Heart left ventricle (tissue), 16 donors: ENCODE data around the gene CLSTN2. TPM values are rescaled to one million over a fixed set of nuclear protein-coding genes. Genes with fewer than 3 reads are reported as not detected.

Source experiments
- ATAC-seq, 4 donors: fragments of 200-7000 bp; cut with Tn5 transposase; one replicate each; pipeline ENCODE4 v1.9.1; 2020 to 2022; ENCODE audit warnings: moderate library complexity in 4 of 4, mild to moderate bottlenecking in 3 of 4, moderate number of reproducible peaks in 1 of 4
- DNase-seq, 5 donors: peaks; one replicate each; pipeline ENCODE4 v3.0.0-alpha.2; 2020
- H3K27ac ChIP-seq, 12 donors: fragments of 200-600 bp; sonication (generic) in 4 of 12; one replicate each; pipeline versions ENCODE4 v1.5.0 to v1.8.0; 2016 to 2022; ENCODE audit warnings: mild to moderate bottlenecking in 2 of 12
- H3K27me3 ChIP-seq, 9 donors: fragments of 200-600 bp; sonication (generic) in 2 of 9; one replicate each; pipeline versions ENCODE4 v1.5.1 to v1.8.0; 2016 to 2022; ENCODE audit warnings: mild to moderate bottlenecking in 3 of 9
- H3K36me3 ChIP-seq, 9 donors: fragments of 200-600 bp; sonication (generic) in 2 of 9; one replicate each; pipeline versions ENCODE4 v1.5.0 to v1.8.0; 2018 to 2022; ENCODE audit warnings: mild to moderate bottlenecking in 2 of 9
- H3K4me1 ChIP-seq, 12 donors: fragments of 200-600 bp; sonication (generic) in 4 of 12; one replicate each; pipeline versions ENCODE4 v1.5.0 to v1.8.0; 2016 to 2022; ENCODE audit warnings: mild to moderate bottlenecking in 3 of 12
- H3K4me3 ChIP-seq, 12 donors: fragments of 200-600 bp; sonication (generic) in 4 of 12; one replicate each; pipeline versions ENCODE4 v1.5.0 to v1.8.0; 2017 to 2022; ENCODE audit warnings: mild to moderate bottlenecking in 9 of 12, moderate library complexity in 4 of 12
- H3K9me3 ChIP-seq, 12 donors: fragments of 200-600 bp; sonication (generic) in 4 of 12; one replicate each; pipeline versions ENCODE4 v1.5.0 to v1.8.0; 2016 to 2022; ENCODE audit warnings: mild to moderate bottlenecking in 1 of 12
- CTCF ChIP-seq, 12 donors: fragments of 200-600 bp; sonication (generic) in 4 of 12; IDR thresholded peaks; one replicate each; pipeline versions ENCODE4 v1.5.0 to v1.8.0; 2018 to 2022; ENCODE audit warnings: antibody characterized with exemption in 12 of 12, mild to moderate bottlenecking in 5 of 12
- POLR2A ChIP-seq, 2 donors: fragments of 450-650 bp; IDR thresholded peaks; one replicate each; pipeline ENCODE4 v1.6.1; 2017; ENCODE audit warnings: antibody characterized with exemption in 2 of 2, mild to moderate bottlenecking in 2 of 2, moderate library complexity in 2 of 2
- WGBS, 4 donors: extraction: QIAGEN DNeasy Blood & Tissue Kit in 2 of 4; methylation state at CpG; one replicate each; pipeline versions ENCODE4 v1.1.5 to v1.1.7; 2013 to 2018; 5-methylcytosine and 5-hydroxymethylcytosine counted together
- intact Hi-C, 10 donors: fragments of 100-400 bp; cut with DNase I; formaldehyde crosslinking; loops; one replicate each; pipeline versions ENCODE4 v1.11.1 to v1.14.2; 2022
- polyA plus RNA-seq, 2 donors: library from polyadenylated mRNA; stranded (reverse); fragments of 200-250 nt; gene quantifications; one replicate each; pipeline ENCODE4 v1.2.3, GENCODE V29; 2013
- total RNA-seq, 9 donors: library from RNA; depleted of rRNA in 2 of 9; stranded (reverse); fragments of >200 nt in 2 of 9; fragmentation: NEBNext Ultra II Directional in 3 of 9; extraction: Animal tissue kit (Norgen Biotek cat#: 25700) in 3 of 9; gene quantifications; one replicate each; pipeline versions ENCODE4 v1.1.0 to v1.2.4, GENCODE V29; 2016 to 2023
- donor health status: ischemic (EF 13 %, LVEDD 7.1; RV severe dilation, severe dysfunction).
- donor health status: healthy with polysubstance abuse.
- donor health status: DM: no; HTN: yes; CAD: no.
- donor health status: DM: no; HTN: no; CAD: no.
- donor health status: ischemic (EF 25% LVEDD 6.9; RV normal size, moderate dysfunction).
- donor health status: ischemic (EF 25% LVEDD 5.7; RV mildly dilated, moderate dysfunction).
- donor health status: healthy.
- donor health status: DM: yes; HTN: yes; CAD: no.
- donor health status: ischemic (EF 35%, LVEDD 5.7; RV mildly dilated, moderate dysfunction).
- donor health status: nonischemic (EF 11% LVEDD 7.7; RV severe dilation, severe dysfunction).
- donor health status: DM: yes; HTN: yes; CAD: no.
- donor health status: PGD.
- donor health status: ischemic (EF 29% LVEDD 5.4; RV normal size, mild dysfunction).
- donor health status: nonischemic (EF 23%, LVEDD 6.1; RV moderate dilation, normal function).

CLSTN2 gene
- total and polyA plus RNA-seq, 11 donors = 0.69 to 7.6 (median 3.9) TPM

- H3K27ac ChIP-seq = no peak overlapping the region
- DNase-seq (no peak), ATAC-seq (no peak)
- H3K4me3 ChIP-seq = no peak overlapping the region
- TF ChIP-seq POLR2A (IDR thresholded peaks at IDR 0.05) (no peak), CTCF (IDR thresholded peaks at IDR 0.05) (no peak)
- no peaks in the 10 kb centered on the region for H3K9me3 ChIP-seq
- no peaks in the 10 kb centered on the region for H3K27me3 ChIP-seq
- no peaks in the 10 kb centered on the region for H3K36me3 ChIP-seq
- 53 to 100% (median 59%) methylated on average over 1 to 2 of the region's 2 CpGs for WGBS, 4 donors
- H3K4me1 ChIP-seq = peaks cover 0 to 24% (median 6%) of the 10 kb centered on the region in 12 donors
- intact Hi-C loops = no loop called here
Measured at GRCh38 chr3:140019946-140020345, 85.0 kb downstream of the CLSTN2 start.

GRCh38 chr3:140020541-140020940 is 85.6 kb downstream of the CLSTN2 start:
- 92 to 97% (median 94%) methylated on average over 7 of the region's 7 CpGs for WGBS, 4 donors
- ATAC-seq (no peak), DNase-seq (no peak)
- no peaks in the 10 kb centered on the region for H3K36me3 ChIP-seq
- no peak for TF ChIP-seq POLR2A (IDR thresholded peaks at IDR 0.05)
- TF ChIP-seq CTCF (IDR thresholded peaks at IDR 0.05) = no peak
- H3K9me3 ChIP-seq = no peaks in the 10 kb centered on the region
- no peak overlapping the region for H3K27ac ChIP-seq
- H3K4me1 ChIP-seq = peaks cover 0 to 24% (median 6%) of the 10 kb centered on the region in 12 donors
- intact Hi-C loops = no loop called here
- H3K27me3 ChIP-seq = no peaks in the 10 kb centered on the region
- no peak overlapping the region for H3K4me3 ChIP-seq

- no peaks in the 10 kb centered on the region for H3K27me3 ChIP-seq
- peaks cover 0 to 24% (median 6%) of the 10 kb centered on the region in 12 donors for H3K4me1 ChIP-seq
- no peaks in the 10 kb centered on the region for H3K9me3 ChIP-seq
- ATAC-seq = no peak
- WGBS, 4 donors = 84 to 92% (median 89%) methylated on average over 6 of the region's 6 CpGs
- no peak overlapping the region for H3K27ac ChIP-seq
- no peaks in the 10 kb centered on the region for H3K36me3 ChIP-seq
- H3K4me3 ChIP-seq = no peak overlapping the region
- intact Hi-C loops = no loop called here
- TF ChIP-seq POLR2A (IDR thresholded peaks at IDR 0.05) = no peak
- TF ChIP-seq CTCF (IDR thresholded peaks at IDR 0.05) = no peak
- no peak for DNase-seq
Measured at GRCh38 chr3:140021269-140021668, 86.3 kb downstream of the CLSTN2 start.

GRCh38 chr3:140022066-140022770 is 87.2 kb downstream of the CLSTN2 start:
- DNase-seq (peak in 4 of 5 donors; percentile 25 to 68 (median 38)), ATAC-seq (peak; percentile 75 to 88 (median 82))
- WGBS, 4 donors = 48 to 65% (median 52%) methylated on average over 5 of the region's 5 CpGs
- Histone ChIP-seq H3K27me3 (no peaks in the 10 kb centered on the region), H3K4me3 (no peak overlapping the region), H3K9me3 (no peaks in the 10 kb centered on the region), H3K27ac (no peak overlapping the region), H3K4me1 (peaks cover 0 to 24% (median 6%) of the 10 kb centered on the region in 12 donors), H3K36me3 (no peaks in the 10 kb centered on the region)
- peak in 1 of 12 donors; percentile 6 for TF ChIP-seq CTCF (IDR thresholded peaks at IDR 0.05)
- no peak for TF ChIP-seq POLR2A (IDR thresholded peaks at IDR 0.05)
- intact Hi-C loops = no loop called here
